Peyer's patch (tissue), 4 donors: ENCODE results near the gene TP53I11. TPM values are rescaled to one million over a fixed set of nuclear protein-coding genes. Genes with fewer than 3 reads are reported as not detected.

ENCODE experiments used
- DNase-seq, 3 donors: peaks; one replicate each; pipeline ENCODE4 v3.0.0-alpha.2; 2017 to 2019
- H3K27ac ChIP-seq, 4 donors: fragments of 200-600 bp; sonication (generic); one replicate each; pipeline ENCODE4 v1.5.1; 2016 to 2019
- H3K27me3 ChIP-seq, 2 donors: fragments of 200-600 bp; sonication (generic); one replicate each; pipeline ENCODE4 v1.5.1; 2019
- H3K36me3 ChIP-seq, 3 donors: fragments of 200-600 bp; sonication (generic); one replicate each; pipeline ENCODE4 v1.5.1; 2016 to 2019
- H3K4me1 ChIP-seq, 4 donors: fragments of 200-600 bp; sonication (generic); one replicate each; pipeline ENCODE4 v1.5.1; 2016 to 2019
- H3K4me3 ChIP-seq, 4 donors: fragments of 200-600 bp; sonication (generic); 1 replicate in 3 of 4; 2 replicates in 1 of 4; pipeline ENCODE4 v1.5.1; 2016 to 2019; ENCODE audit warnings: mild to moderate bottlenecking in 1 of 4
- H3K9me3 ChIP-seq, 4 donors: fragments of 200-600 bp; sonication (generic); one replicate each; pipeline ENCODE4 v1.5.1; 2016 to 2019; ENCODE audit warnings: mild to moderate bottlenecking in 1 of 4
- POLR2A ChIP-seq, 2 donors: fragments of 450-650 bp; IDR thresholded peaks; one replicate each; pipeline ENCODE4 v1.5.1; 2017; ENCODE audit warnings: antibody characterized with exemption in 2 of 2, mild to moderate bottlenecking in 2 of 2, moderate library complexity in 2 of 2
- total RNA-seq, 4 donors: library from RNA; depleted of rRNA; stranded (reverse); fragments of >200 nt; gene quantifications; one replicate each; pipeline ENCODE4 v1.1.0, GENCODE V29; 2016
- TF ChIP-seq, protein P1 (sequence below), 6 experiments: fragments of 450-650 bp in 4 of 6; fragments of 200-600 bp in 2 of 6; sonication (generic) in 1 of 6; IDR thresholded peaks; one replicate each; pipeline ENCODE4 v1.5.1; 2017 to 2019; ENCODE audit warnings: antibody characterized with exemption in 6 of 6, mild to moderate bottlenecking in 3 of 6, moderate library complexity in 1 of 6

Gene TP53I11
- total RNA-seq, 4 donors from 2014 or later: 48.0 to 152 (median 69.9) TPM

DNA sequence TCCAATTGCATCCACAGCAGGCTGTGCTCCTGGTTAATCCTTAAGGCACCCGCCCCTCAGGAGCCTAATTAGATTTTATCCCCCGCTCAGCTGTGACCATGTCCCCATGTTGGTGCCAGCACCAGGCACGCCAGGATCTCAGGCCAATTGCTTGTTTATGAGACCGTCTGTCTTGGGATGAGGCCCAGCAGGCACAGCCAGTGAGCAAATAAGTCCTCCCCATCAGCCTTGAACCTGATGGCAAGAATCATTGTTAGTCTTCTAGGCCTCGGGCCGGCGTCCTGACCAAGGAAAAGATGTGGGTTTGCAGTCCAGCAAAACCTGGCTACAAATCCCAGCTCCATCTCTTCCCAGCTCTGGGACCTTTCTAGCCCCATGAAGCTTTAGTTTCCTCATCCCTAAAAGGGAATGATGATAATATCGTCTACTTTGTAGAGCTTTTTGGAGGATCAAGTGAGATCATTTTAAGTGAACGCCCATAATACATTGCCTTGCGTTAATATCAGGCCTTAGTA is 57.3 kb downstream of the TP53I11 start:
- DNase-seq: no peak
- Histone ChIP-seq H3K36me3 (no peaks in the 10 kb centered on the region), H3K4me3 (no peak overlapping the region), H3K27ac (peak overlapping the region in 2 of 4 donors; percentile 14 to 70), H3K4me1 (peaks cover 0 to 8% (median 0%) of the 10 kb centered on the region in 4 donors), H3K27me3 (no peaks in the 10 kb centered on the region), H3K9me3 (no peaks in the 10 kb centered on the region)
- TF ChIP-seq, protein P1, sequence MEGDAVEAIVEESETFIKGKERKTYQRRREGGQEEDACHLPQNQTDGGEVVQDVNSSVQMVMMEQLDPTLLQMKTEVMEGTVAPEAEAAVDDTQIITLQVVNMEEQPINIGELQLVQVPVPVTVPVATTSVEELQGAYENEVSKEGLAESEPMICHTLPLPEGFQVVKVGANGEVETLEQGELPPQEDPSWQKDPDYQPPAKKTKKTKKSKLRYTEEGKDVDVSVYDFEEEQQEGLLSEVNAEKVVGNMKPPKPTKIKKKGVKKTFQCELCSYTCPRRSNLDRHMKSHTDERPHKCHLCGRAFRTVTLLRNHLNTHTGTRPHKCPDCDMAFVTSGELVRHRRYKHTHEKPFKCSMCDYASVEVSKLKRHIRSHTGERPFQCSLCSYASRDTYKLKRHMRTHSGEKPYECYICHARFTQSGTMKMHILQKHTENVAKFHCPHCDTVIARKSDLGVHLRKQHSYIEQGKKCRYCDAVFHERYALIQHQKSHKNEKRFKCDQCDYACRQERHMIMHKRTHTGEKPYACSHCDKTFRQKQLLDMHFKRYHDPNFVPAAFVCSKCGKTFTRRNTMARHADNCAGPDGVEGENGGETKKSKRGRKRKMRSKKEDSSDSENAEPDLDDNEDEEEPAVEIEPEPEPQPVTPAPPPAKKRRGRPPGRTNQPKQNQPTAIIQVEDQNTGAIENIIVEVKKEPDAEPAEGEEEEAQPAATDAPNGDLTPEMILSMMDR (IDR thresholded peaks at IDR 0.05): no peak
- TF ChIP-seq POLR2A (IDR thresholded peaks at IDR 0.05): no peak

DNA sequence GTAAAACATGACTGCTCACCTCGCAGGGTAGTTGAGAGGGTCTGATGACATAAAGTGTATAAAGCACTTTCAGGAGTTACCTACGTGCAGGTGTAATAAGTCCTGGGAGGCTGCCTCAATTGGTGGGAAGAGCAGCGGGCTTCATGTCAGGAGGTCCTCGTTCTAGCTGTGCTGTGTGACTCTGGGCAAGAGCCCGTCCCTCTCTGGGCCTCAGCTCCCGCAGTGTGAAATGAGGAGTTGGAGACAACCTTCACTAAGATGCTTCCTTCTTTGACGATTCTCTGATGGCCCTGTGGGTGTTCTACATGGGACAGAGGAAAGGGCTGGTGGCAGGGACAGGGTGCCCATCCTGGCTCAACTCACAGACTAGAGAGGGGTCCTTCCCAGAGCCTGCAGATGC is 57.8 kb downstream of the TP53I11 start:
- Histone ChIP-seq H3K4me1 (peaks cover 0 to 8% (median 0%) of the 10 kb centered on the region in 4 donors), H3K27ac (peak overlapping the region in 1 of 4 donors; percentile 70), H3K4me3 (no peak overlapping the region), H3K9me3 (no peaks in the 10 kb centered on the region), H3K27me3 (no peaks in the 10 kb centered on the region), H3K36me3 (no peaks in the 10 kb centered on the region)
- TF ChIP-seq, protein P1 (IDR thresholded peaks at IDR 0.05): no peak
- no peak for TF ChIP-seq POLR2A (IDR thresholded peaks at IDR 0.05)
- DNase-seq: no peak

DNA sequence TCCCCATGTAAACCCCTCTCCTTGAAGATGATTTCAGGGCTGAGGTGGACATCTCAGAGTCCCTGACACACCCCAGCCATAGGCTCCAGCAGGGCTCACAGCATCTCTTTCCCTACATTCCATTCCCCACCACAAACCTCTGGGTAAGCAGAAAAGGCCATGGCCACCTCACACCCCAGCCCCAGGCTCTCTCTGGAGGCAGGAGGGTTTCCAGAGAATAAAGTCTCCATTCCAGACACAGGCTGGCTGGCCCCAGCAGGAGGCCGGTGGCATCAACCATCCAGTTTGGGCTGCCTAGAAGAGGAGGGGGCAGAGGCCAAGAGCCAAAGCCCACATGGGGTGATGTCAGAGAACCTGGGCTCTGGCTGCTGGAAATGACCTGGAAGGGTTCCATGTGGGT is 61.4 kb downstream of the TP53I11 start:
- peaks cover 0 to 16% (median 0%) of the 10 kb centered on the region in 4 donors for H3K4me1 ChIP-seq
- TF ChIP-seq, protein P1 (IDR thresholded peaks at IDR 0.05): no peak
- TF ChIP-seq POLR2A (IDR thresholded peaks at IDR 0.05): no peak
- DNase-seq: no peak
- no peaks in the 10 kb centered on the region for H3K36me3 ChIP-seq
- H3K9me3 ChIP-seq: no peaks in the 10 kb centered on the region
- no peak overlapping the region for H3K27ac ChIP-seq
- no peaks in the 10 kb centered on the region for H3K27me3 ChIP-seq
- H3K4me3 ChIP-seq: no peak overlapping the region

DNA sequence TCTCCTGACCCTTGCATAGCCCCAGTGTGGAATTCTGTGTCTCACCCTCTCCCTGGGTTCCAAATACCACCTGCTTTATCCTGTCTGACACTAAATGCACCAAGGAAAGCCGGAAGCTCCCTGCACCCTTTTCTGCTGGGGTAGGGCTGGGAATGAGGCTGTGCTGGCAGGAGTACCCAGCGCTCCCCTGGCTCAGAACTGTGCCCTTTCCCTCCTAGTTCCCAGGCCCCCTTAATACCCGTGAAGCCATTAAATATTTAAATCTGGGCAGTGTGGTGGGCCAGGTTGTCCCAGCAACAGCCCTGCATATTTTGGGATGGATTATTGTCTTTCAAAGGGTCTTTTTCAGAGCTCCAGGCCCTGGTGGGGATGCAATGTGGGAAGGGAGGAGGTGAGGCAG is 63.0 kb downstream of the TP53I11 start:
- no peak overlapping the region for H3K4me3 ChIP-seq
- H3K27me3 ChIP-seq: no peaks in the 10 kb centered on the region
- H3K36me3 ChIP-seq: no peaks in the 10 kb centered on the region
- TF ChIP-seq, protein P1 (IDR thresholded peaks at IDR 0.05): no peak
- no peak for TF ChIP-seq POLR2A (IDR thresholded peaks at IDR 0.05)
- no peaks in the 10 kb centered on the region for H3K9me3 ChIP-seq
- peaks cover 0 to 18% (median 2%) of the 10 kb centered on the region in 4 donors for H3K4me1 ChIP-seq
- no peak overlapping the region for H3K27ac ChIP-seq
- no peak for DNase-seq

DNA sequence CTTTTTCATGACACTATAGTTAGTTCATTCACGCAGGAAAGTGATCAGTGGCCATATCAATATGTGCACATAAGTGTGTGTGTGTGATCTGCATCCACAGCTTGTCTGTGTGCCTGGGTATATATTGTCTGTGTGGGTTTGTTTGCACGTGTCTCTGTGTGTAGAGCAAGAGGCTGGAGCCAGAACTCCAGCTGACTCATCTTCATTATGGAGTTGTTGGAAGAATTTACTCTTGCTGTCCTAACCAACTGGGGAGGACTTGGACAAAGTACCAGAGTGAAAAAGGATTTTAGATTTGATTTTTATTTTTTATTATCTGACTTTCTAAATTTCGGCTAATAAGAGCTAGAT is 63.9 kb downstream of the TP53I11 start:
- H3K27ac ChIP-seq: peak overlapping the region in 1 of 4 donors; percentile 46
- H3K4me3 ChIP-seq: no peak overlapping the region

More for the DNA sequence above, 63.9 kb downstream of the TP53I11 start:
- no peak for TF ChIP-seq POLR2A (IDR thresholded peaks at IDR 0.05)
- TF ChIP-seq, protein P1 (IDR thresholded peaks at IDR 0.05): no peak
- no peaks in the 10 kb centered on the region for H3K27me3 ChIP-seq
- H3K36me3 ChIP-seq: no peaks in the 10 kb centered on the region
- no peak for DNase-seq
- H3K4me1 ChIP-seq: peaks cover 0 to 23% (median 2%) of the 10 kb centered on the region in 4 donors
- H3K9me3 ChIP-seq: no peaks in the 10 kb centered on the region
